ENCODE data around the gene LPAR1. TPM values are rescaled to one million over a fixed set of nuclear protein-coding genes. Genes with fewer than 3 reads are reported as not detected.
A peak's percentile ranks its signal among the peaks of the same experiment; 100 is the strongest.

Gene LPAR1
- total RNA-seq, 2 donors from 2014 or later: 16.5 to 20.2 TPM

- intact Hi-C loops (cut with DNase I): no loop called here
- Histone ChIP-seq H3K9me3 (no peaks in the 10 kb centered on the region), H3K4me1 (no peaks in the 10 kb centered on the region), H3K27ac (no peak overlapping the region), H3K9ac (ENCODE audit: low read depth in 2 of 2, low read length in 2 of 2) (no peak overlapping the region), H3K4me3 (no peak overlapping the region), H3K27me3 (no peaks in the 10 kb centered on the region), H3K36me3 (no peaks in the 10 kb centered on the region)
- DNase-seq: no peak
- no peak for TF ChIP-seq CTCF (IDR thresholded peaks at IDR 0.05)
Observed at GRCh38 chr9:111001526-111001925, 36.7 kb downstream of the LPAR1 start.

- TF ChIP-seq CTCF (IDR thresholded peaks at IDR 0.05): no peak
- no peak overlapping the region for H3K9ac ChIP-seq (ENCODE audit: low read depth in 2 of 2, low read length in 2 of 2)
- H3K9me3 ChIP-seq: no peaks in the 10 kb centered on the region
- no peaks in the 10 kb centered on the region for H3K4me1 ChIP-seq
- intact Hi-C loops (cut with DNase I): no loop called here
- no peak for DNase-seq
- H3K27me3 ChIP-seq: no peaks in the 10 kb centered on the region
- H3K36me3 ChIP-seq: no peaks in the 10 kb centered on the region
- H3K27ac ChIP-seq: no peak overlapping the region
- H3K4me3 ChIP-seq: no peak overlapping the region
Observed at GRCh38 chr9:111000202-111000601, 38.1 kb downstream of the LPAR1 start.

- no peak overlapping the region for H3K27ac ChIP-seq
- H3K9me3 ChIP-seq: no peaks in the 10 kb centered on the region
- no peak overlapping the region for H3K9ac ChIP-seq (ENCODE audit: low read depth in 2 of 2, low read length in 2 of 2)
- H3K36me3 ChIP-seq: no peaks in the 10 kb centered on the region
- no peak overlapping the region for H3K4me3 ChIP-seq
- no peak for DNase-seq
- intact Hi-C loops (cut with DNase I): no loop called here
- H3K4me1 ChIP-seq: no peaks in the 10 kb centered on the region
- TF ChIP-seq CTCF (IDR thresholded peaks at IDR 0.05): no peak
- H3K27me3 ChIP-seq: no peaks in the 10 kb centered on the region
Observed at GRCh38 chr9:110999379-110999778, 38.9 kb downstream of the LPAR1 start.

GRCh38 chr9:110997847-110998246, 40.4 kb downstream of the LPAR1 start:
- Histone ChIP-seq H3K36me3 (no peaks in the 10 kb centered on the region), H3K9me3 (no peaks in the 10 kb centered on the region), H3K9ac (ENCODE audit: low read depth in 2 of 2, low read length in 2 of 2) (no peak overlapping the region), H3K27me3 (no peaks in the 10 kb centered on the region), H3K4me3 (no peak overlapping the region), H3K4me1 (no peaks in the 10 kb centered on the region), H3K27ac (no peak overlapping the region)
- TF ChIP-seq CTCF (IDR thresholded peaks at IDR 0.05): no peak
- DNase-seq: no peak
- intact Hi-C loops (cut with DNase I): no loop called here

GRCh38 chr9:110996436-110997220, 41.6 kb downstream of the LPAR1 start:
- Histone ChIP-seq H3K9me3 (no peaks in the 10 kb centered on the region), H3K27ac (no peak overlapping the region), H3K36me3 (no peaks in the 10 kb centered on the region), H3K9ac (ENCODE audit: low read depth in 2 of 2, low read length in 2 of 2) (no peak overlapping the region), H3K27me3 (no peaks in the 10 kb centered on the region), H3K4me1 (no peaks in the 10 kb centered on the region), H3K4me3 (no peak overlapping the region)
- DNase-seq: peak; percentile 45
- no peak for TF ChIP-seq CTCF (IDR thresholded peaks at IDR 0.05)
- intact Hi-C loops (cut with DNase I): no loop called here

Measured in colonic mucosa (tissue), 4 donors.